Endodermal cell (in vitro differentiated cells): ENCODE measurements around the gene PDXP. TPM values are rescaled to one million over a fixed set of nuclear protein-coding genes. Genes with fewer than 3 reads are reported as not detected.
A peak's percentile ranks its signal among the peaks of the same experiment; 100 is the strongest.

Experiments used
- DNase-seq: peaks from one replicate; pipeline ENCODE4 v3.0.0-alpha.2; 2017
- H3K27ac ChIP-seq: 2 replicates; pipeline ENCODE4 v1.5.1; 2013; ENCODE audit warnings: mild to moderate bottlenecking, low read depth, low read length, moderate library complexity
- H3K27me3 ChIP-seq: 2 replicates; pipeline ENCODE4 v1.6.1; 2013; ENCODE audit warnings: mild to moderate bottlenecking, low read length, moderate library complexity; ENCODE audit not compliant: insufficient read depth, control insufficient read depth, poor library complexity, severe bottlenecking
- H3K36me3 ChIP-seq: 2 replicates; pipeline ENCODE4 v1.7.0; 2013; ENCODE audit warnings: mild to moderate bottlenecking, low read length, moderate library complexity; ENCODE audit not compliant: control insufficient read depth, insufficient read depth
- H3K4me1 ChIP-seq: one replicate; pipeline ENCODE4 v1.7.0; 2013; ENCODE audit warnings: low read length; ENCODE audit not compliant: control insufficient read depth, insufficient read depth
- H3K4me3 ChIP-seq: 2 replicates; pipeline ENCODE4 v1.5.1; 2013; ENCODE audit warnings: mild to moderate bottlenecking, low read length, moderate library complexity
- H3K9ac ChIP-seq: 2 replicates; pipeline ENCODE4 v1.6.1; 2013; ENCODE audit warnings: mild to moderate bottlenecking, low read length, moderate library complexity; ENCODE audit not compliant: poor library complexity, severe bottlenecking; ENCODE audit errors: extremely low read depth
- H3K9me3 ChIP-seq: 2 replicates; pipeline ENCODE4 v1.6.1; 2013; ENCODE audit warnings: mild to moderate bottlenecking, low read length, moderate library complexity; ENCODE audit not compliant: control insufficient read depth
- H3K27ac Mint-ChIP-seq: 2 replicates; pipeline ENCODE4 v1.8.0; 2020; ENCODE audit warnings: mixed read lengths
- H3K27me3 Mint-ChIP-seq: 2 replicates; pipeline ENCODE4 v1.8.0; 2021; ENCODE audit warnings: mild to moderate bottlenecking, mixed read lengths; ENCODE audit not compliant: insufficient read depth
- H3K36me3 Mint-ChIP-seq: 2 replicates; pipeline ENCODE4 v1.8.0; 2020; ENCODE audit warnings: low read depth, mixed read lengths
- H3K4me1 Mint-ChIP-seq: 2 replicates; pipeline ENCODE4 v1.8.0; 2020; ENCODE audit warnings: mixed read lengths
- H3K4me3 Mint-ChIP-seq: 2 replicates; pipeline ENCODE4 v1.8.0; 2020; ENCODE audit warnings: mild to moderate bottlenecking, moderate library complexity, mixed read lengths
- H3K9me3 Mint-ChIP-seq: 2 replicates; pipeline ENCODE4 v1.8.0; 2020; ENCODE audit warnings: mild to moderate bottlenecking, mixed read lengths
- WGBS, 2 experiments: methylation state at CpG; one replicate each; pipeline versions ENCODE4 v1.1.5 to v1.1.7; 2013; ENCODE audit warnings: missing lambda C conversion rate in 2 of 2, mixed read lengths in 1 of 2; ENCODE audit not compliant: insufficient coverage in 1 of 2, insufficient read length in 1 of 2; 5-methylcytosine and 5-hydroxymethylcytosine counted together
- total RNA-seq, 2 donors: library from RNA; stranded (reverse); fragmentation: NEBNext Ultra II Directional in 1 of 2; extraction: Animal tissue kit (Norgen Biotek cat#: 25700) in 1 of 2; gene quantifications; 2 replicates in 1 of 2; 3 replicates in 1 of 2; pipeline ENCODE4 v1.2.1, GENCODE V29; 2021
- TF ChIP-seq, protein P1 (sequence below): fragments of 200-600 bp; sonication (generic); conservative IDR thresholded peaks from 2 replicates; pipeline ENCODE4 v1.5.0; 2021; ENCODE audit warnings: antibody characterized with exemption, mild to moderate bottlenecking

The PDXP gene
- total RNA-seq, 2 donors from 2014 or later, result 23.5 to 29.3 TPM

DNA sequence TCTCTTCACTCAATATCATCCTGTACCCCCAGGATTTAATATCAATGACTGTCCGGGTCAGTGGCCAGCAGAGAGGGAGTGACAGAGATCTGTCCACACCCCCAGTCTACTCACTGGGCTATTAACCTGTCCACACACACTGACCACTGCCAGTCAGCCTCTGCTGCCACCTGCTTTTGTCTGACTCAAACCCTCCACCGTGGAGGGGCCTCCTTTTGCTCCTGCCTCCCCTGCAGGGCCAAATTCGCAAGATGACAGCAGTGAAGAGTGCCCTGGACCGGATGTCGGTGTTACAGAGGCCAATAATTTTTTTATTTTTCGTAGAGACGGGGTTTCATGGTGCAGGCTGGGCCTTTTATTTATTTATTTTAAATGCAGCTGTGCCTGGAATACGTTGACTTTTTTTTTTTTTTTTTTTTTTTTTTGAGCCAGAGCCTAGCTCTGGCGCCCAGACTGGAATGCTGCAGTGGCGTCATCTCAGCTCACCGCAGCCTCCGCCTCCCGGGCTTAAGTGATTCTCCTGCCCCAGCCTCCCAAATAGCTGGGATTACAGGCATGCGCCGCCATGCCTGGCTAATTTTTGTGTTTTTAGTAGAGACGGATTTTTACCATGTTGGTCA is 5.1 kb downstream of the PDXP start:
- H3K4me3 ChIP-seq, result no peak overlapping the region
- H3K9ac ChIP-seq, result no peak overlapping the region
- 91 to 95% methylated on average over 8 to 16 of the region's 16 CpGs for WGBS, 2 experiments
- peaks cover 18% of the 10 kb centered on the region for H3K36me3 ChIP-seq
- H3K27me3 ChIP-seq, result no peaks in the 10 kb centered on the region
- TF ChIP-seq, protein P1, sequence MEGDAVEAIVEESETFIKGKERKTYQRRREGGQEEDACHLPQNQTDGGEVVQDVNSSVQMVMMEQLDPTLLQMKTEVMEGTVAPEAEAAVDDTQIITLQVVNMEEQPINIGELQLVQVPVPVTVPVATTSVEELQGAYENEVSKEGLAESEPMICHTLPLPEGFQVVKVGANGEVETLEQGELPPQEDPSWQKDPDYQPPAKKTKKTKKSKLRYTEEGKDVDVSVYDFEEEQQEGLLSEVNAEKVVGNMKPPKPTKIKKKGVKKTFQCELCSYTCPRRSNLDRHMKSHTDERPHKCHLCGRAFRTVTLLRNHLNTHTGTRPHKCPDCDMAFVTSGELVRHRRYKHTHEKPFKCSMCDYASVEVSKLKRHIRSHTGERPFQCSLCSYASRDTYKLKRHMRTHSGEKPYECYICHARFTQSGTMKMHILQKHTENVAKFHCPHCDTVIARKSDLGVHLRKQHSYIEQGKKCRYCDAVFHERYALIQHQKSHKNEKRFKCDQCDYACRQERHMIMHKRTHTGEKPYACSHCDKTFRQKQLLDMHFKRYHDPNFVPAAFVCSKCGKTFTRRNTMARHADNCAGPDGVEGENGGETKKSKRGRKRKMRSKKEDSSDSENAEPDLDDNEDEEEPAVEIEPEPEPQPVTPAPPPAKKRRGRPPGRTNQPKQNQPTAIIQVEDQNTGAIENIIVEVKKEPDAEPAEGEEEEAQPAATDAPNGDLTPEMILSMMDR, result no peak
- peaks cover 23% of the 10 kb centered on the region for H3K4me1 Mint-ChIP-seq
- peaks cover 6% of the 10 kb centered on the region for H3K4me1 ChIP-seq
- H3K9me3 Mint-ChIP-seq, result no peaks in the 10 kb centered on the region
- H3K9me3 ChIP-seq, result no peaks in the 10 kb centered on the region
- H3K36me3 Mint-ChIP-seq, result peaks cover 19% of the 10 kb centered on the region
- no peaks in the 10 kb centered on the region for H3K27me3 Mint-ChIP-seq
- H3K27ac Mint-ChIP-seq, result peak overlapping the region; percentile 30
- DNase-seq, result no peak
- H3K4me3 Mint-ChIP-seq, result no peak overlapping the region
- no peak overlapping the region for H3K27ac ChIP-seq

- Mint-ChIP-seq H3K27ac (no peak overlapping the region), H3K36me3 (peaks cover 20% of the 10 kb centered on the region), H3K4me1 (peaks cover 20% of the 10 kb centered on the region), H3K27me3 (no peaks in the 10 kb centered on the region), H3K9me3 (no peaks in the 10 kb centered on the region), H3K4me3 (no peak overlapping the region)
- TF ChIP-seq, protein P1, result no peak
- H3K27me3 ChIP-seq, result no peaks in the 10 kb centered on the region
- H3K4me3 ChIP-seq, result no peak overlapping the region
- 88 to 89% methylated on average over 16 of the region's 16 CpGs for WGBS, 2 experiments
- H3K9ac ChIP-seq, result no peak overlapping the region
- peaks cover 18% of the 10 kb centered on the region for H3K36me3 ChIP-seq
- DNase-seq, result no peak
- H3K9me3 ChIP-seq, result no peaks in the 10 kb centered on the region
- H3K27ac ChIP-seq, result peak overlapping the region; percentile 60
- H3K4me1 ChIP-seq, result peaks cover 5% of the 10 kb centered on the region
These were observed 6.0 kb downstream of the PDXP start for GRCh38 chr22:37664249-37665101.

DNA sequence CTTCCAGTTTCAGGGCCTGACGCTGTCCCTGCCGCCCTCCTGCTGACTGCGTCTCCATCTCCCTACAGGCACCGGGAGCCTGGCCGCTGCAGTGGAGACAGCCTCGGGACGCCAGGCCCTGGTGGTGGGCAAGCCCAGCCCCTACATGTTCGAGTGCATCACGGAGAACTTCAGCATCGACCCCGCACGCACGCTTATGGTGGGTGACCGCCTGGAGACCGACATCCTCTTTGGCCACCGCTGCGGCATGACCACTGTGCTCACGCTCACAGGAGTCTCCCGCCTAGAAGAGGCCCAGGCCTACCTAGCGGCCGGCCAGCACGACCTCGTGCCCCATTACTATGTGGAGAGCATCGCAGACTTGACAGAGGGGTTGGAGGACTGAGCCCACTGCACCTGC is 7.0 kb downstream of the PDXP start:
- TF ChIP-seq, protein P1, result no peak
- Histone ChIP-seq H3K4me3 (no peak overlapping the region), H3K9ac (no peak overlapping the region), H3K9me3 (no peaks in the 10 kb centered on the region), H3K27ac (no peak overlapping the region), H3K4me1 (no peaks in the 10 kb centered on the region), H3K36me3 (peaks cover 18% of the 10 kb centered on the region), H3K27me3 (no peaks in the 10 kb centered on the region)
- WGBS, 2 experiments, result 94 to 97% methylated on average over 17 to 24 of the region's 24 CpGs
- no peak overlapping the region for H3K4me3 Mint-ChIP-seq
- H3K36me3 Mint-ChIP-seq, result peaks cover 23% of the 10 kb centered on the region
- peaks cover 10% of the 10 kb centered on the region for H3K4me1 Mint-ChIP-seq
- no peak for DNase-seq
- H3K27me3 Mint-ChIP-seq, result no peaks in the 10 kb centered on the region
- no peak overlapping the region for H3K27ac Mint-ChIP-seq
- no peaks in the 10 kb centered on the region for H3K9me3 Mint-ChIP-seq
